Natural killer cell treated with Interleukin-12 subunit alpha and Interleukin-12 subunit beta and Interleukin-15 and Interleukin-18, amount 100 ng/mL, for 72 hours (primary cell): Measurements from ENCODE around the gene IL21R. TPM values are rescaled to one million over a fixed set of nuclear protein-coding genes. Genes with fewer than 3 reads are reported as not detected.
"Not testable (repeated sequence)": the region's sequence is repeated elsewhere in the genome, so short reads cannot be mapped to it uniquely, and the experiment has no call there.

Experiments used
- ATAC-seq, 2 donors: fragments of 150-1000 bp; cut with Tn5 transposase in 1 of 2; sonication (Bioruptor Pico), chemical (Tn5 transposase) in 1 of 2; 2 replicates each; pipeline ENCODE4 v1.10.0; 2021
- DNase-seq: peaks from one replicate; pipeline ENCODE4 v3.0.0; 2022; ENCODE audit warnings: low spot score
- H3K27ac Mint-ChIP-seq, 2 donors: 1 replicate in 1 of 2; 2 replicates in 1 of 2; pipeline ENCODE4 v1.8.0; 2022; ENCODE audit warnings: mixed read lengths in 2 of 2, mild to moderate bottlenecking in 1 of 2, moderate library complexity in 1 of 2
- H3K27me3 Mint-ChIP-seq, 2 donors: 1 replicate in 1 of 2; 2 replicates in 1 of 2; pipeline ENCODE4 v1.8.0; 2022; ENCODE audit warnings: mixed read lengths in 2 of 2
- H3K36me3 Mint-ChIP-seq: one replicate; pipeline ENCODE4 v1.8.0; 2022; ENCODE audit warnings: mixed read lengths
- H3K4me1 Mint-ChIP-seq, 2 donors: 1 replicate in 1 of 2; 2 replicates in 1 of 2; pipeline ENCODE4 v1.8.0; 2022; ENCODE audit warnings: low read depth in 2 of 2, mixed read lengths in 2 of 2, mild to moderate bottlenecking in 1 of 2
- H3K4me3 Mint-ChIP-seq: one replicate; pipeline ENCODE4 v1.8.0; 2022; ENCODE audit warnings: mixed read lengths
- H3K9me3 Mint-ChIP-seq: 2 replicates; pipeline ENCODE4 v1.8.0; 2022; ENCODE audit warnings: mixed read lengths
- total RNA-seq, 2 donors: library from RNA; stranded (reverse); gene quantifications; one replicate each; pipeline ENCODE4 v1.2.3, GENCODE V29; 2022

The IL21R gene
- total RNA-seq, 2 donors from 2014 or later, result 58.3 to 64.4 TPM

GRCh38 chr16:27453494-27453825 lies 51.5 kb downstream of the IL21R start:
- no peaks in the 10 kb centered on the region for H3K9me3 Mint-ChIP-seq
- H3K27ac Mint-ChIP-seq, result peak overlapping the region; percentile 93 to 100
- ATAC-seq, result no peak
- H3K27me3 Mint-ChIP-seq, result no peaks in the 10 kb centered on the region
- H3K36me3 Mint-ChIP-seq, result peaks cover 13% of the 10 kb centered on the region
- H3K4me1 Mint-ChIP-seq, result peaks cover 62 to 86% of the 10 kb centered on the region in 2 donors
- no peak for DNase-seq
- H3K4me3 Mint-ChIP-seq, result peak overlapping the region; percentile 17

GRCh38 chr16:27455700-27456099 lies 53.7 kb downstream of the IL21R start:
- ATAC-seq (peak in 1 of 2 donors; percentile 52), DNase-seq (peak; percentile 79)
- no peaks in the 10 kb centered on the region for H3K27me3 Mint-ChIP-seq
- H3K27ac Mint-ChIP-seq, result peak overlapping the region; percentile 93 to 100
- peaks cover 49 to 76% of the 10 kb centered on the region in 2 donors for H3K4me1 Mint-ChIP-seq
- peaks cover 11% of the 10 kb centered on the region for H3K36me3 Mint-ChIP-seq
- H3K4me3 Mint-ChIP-seq, result peak overlapping the region; percentile 45
- H3K9me3 Mint-ChIP-seq, result no peaks in the 10 kb centered on the region

GRCh38 chr16:27457605-27457900 lies 55.6 kb downstream of the IL21R start:
- H3K4me3 Mint-ChIP-seq, DNase-seq, H3K36me3 Mint-ChIP-seq, ATAC-seq, H3K27me3 Mint-ChIP-seq, H3K9me3 Mint-ChIP-seq: not testable (repeated sequence)
- Mint-ChIP-seq H3K27ac (peak overlapping the region in 1 of 2 donors; percentile 100), H3K4me1 (peaks cover 30 to 66% of the 10 kb centered on the region in 2 donors)

GRCh38 chr16:27458258-27458657 lies 56.3 kb downstream of the IL21R start:
- Mint-ChIP-seq H3K4me3 (no peak overlapping the region), H3K9me3 (no peaks in the 10 kb centered on the region), H3K27me3 (no peaks in the 10 kb centered on the region), H3K27ac (no peak overlapping the region), H3K36me3 (no peaks in the 10 kb centered on the region), H3K4me1 (peaks cover 26 to 62% of the 10 kb centered on the region in 2 donors)
- DNase-seq (no peak), ATAC-seq (no peak)

- no peak overlapping the region for H3K4me3 Mint-ChIP-seq
- no peak for ATAC-seq
- H3K36me3 Mint-ChIP-seq, result no peaks in the 10 kb centered on the region
- H3K27ac Mint-ChIP-seq, result peak overlapping the region; percentile 14 to 53
- peaks cover 30 to 63% of the 10 kb centered on the region in 2 donors for H3K4me1 Mint-ChIP-seq
- no peaks in the 10 kb centered on the region for H3K9me3 Mint-ChIP-seq
- no peaks in the 10 kb centered on the region for H3K27me3 Mint-ChIP-seq
- DNase-seq, result no peak
Measured at GRCh38 chr16:27458987-27459688, 57.2 kb downstream of the IL21R start.

- ATAC-seq, result no peak
- DNase-seq, result no peak
- peaks cover 37 to 60% of the 10 kb centered on the region in 2 donors for H3K4me1 Mint-ChIP-seq
- no peaks in the 10 kb centered on the region for H3K27me3 Mint-ChIP-seq
- H3K4me3 Mint-ChIP-seq, result no peak overlapping the region
- H3K9me3 Mint-ChIP-seq, result no peaks in the 10 kb centered on the region
- H3K27ac Mint-ChIP-seq, result peak overlapping the region in 1 of 2 donors; percentile 53
- no peaks in the 10 kb centered on the region for H3K36me3 Mint-ChIP-seq
Measured at GRCh38 chr16:27460213-27460612, 58.2 kb downstream of the IL21R start.

- Mint-ChIP-seq H3K9me3 (no peaks in the 10 kb centered on the region), H3K27ac (peak overlapping the region in 1 of 2 donors; percentile 48), H3K27me3 (no peaks in the 10 kb centered on the region), H3K36me3 (no peaks in the 10 kb centered on the region), H3K4me1 (peaks cover 37 to 58% of the 10 kb centered on the region in 2 donors), H3K4me3 (no peak overlapping the region)
- no peak for DNase-seq
- no peak for ATAC-seq
Measured at GRCh38 chr16:27460663-27461482, 58.9 kb downstream of the IL21R start.

- no peaks in the 10 kb centered on the region for H3K9me3 Mint-ChIP-seq
- H3K4me1 Mint-ChIP-seq, result peaks cover 32 to 58% of the 10 kb centered on the region in 2 donors
- peaks cover 7% of the 10 kb centered on the region for H3K36me3 Mint-ChIP-seq
- no peak for DNase-seq
- ATAC-seq, result no peak
- no peaks in the 10 kb centered on the region for H3K27me3 Mint-ChIP-seq
- no peak overlapping the region for H3K4me3 Mint-ChIP-seq
- H3K27ac Mint-ChIP-seq, result peak overlapping the region in 1 of 2 donors; percentile 48
Measured at GRCh38 chr16:27461483-27462171, 59.7 kb downstream of the IL21R start.

GRCh38 chr16:27462200-27462845 lies 60.3 kb downstream of the IL21R start:
- ATAC-seq (no peak), DNase-seq (no peak)
- Mint-ChIP-seq H3K36me3 (peaks cover 10% of the 10 kb centered on the region), H3K27ac (peak overlapping the region in 1 of 2 donors; percentile 94), H3K4me3 (no peak overlapping the region), H3K4me1 (peaks cover 26 to 52% of the 10 kb centered on the region in 2 donors), H3K27me3 (no peaks in the 10 kb centered on the region), H3K9me3 (no peaks in the 10 kb centered on the region)

GRCh38 chr16:27462846-27463682 lies 61.1 kb downstream of the IL21R start:
- Mint-ChIP-seq H3K27ac (peak overlapping the region; percentile 84 to 94), H3K36me3 (peaks cover 15% of the 10 kb centered on the region), H3K4me1 (peaks cover 24 to 49% of the 10 kb centered on the region in 2 donors), H3K27me3 (no peaks in the 10 kb centered on the region), H3K9me3 (no peaks in the 10 kb centered on the region), H3K4me3 (peak overlapping the region; percentile 79)
- ATAC-seq, result no peak
- DNase-seq, result no peak

GRCh38 chr16:27463741-27464591 lies 62.0 kb downstream of the IL21R start:
- peaks cover 18% of the 10 kb centered on the region for H3K36me3 Mint-ChIP-seq
- H3K27ac Mint-ChIP-seq, result peak overlapping the region; percentile 84 to 94
- H3K9me3 Mint-ChIP-seq, result no peaks in the 10 kb centered on the region
- no peaks in the 10 kb centered on the region for H3K27me3 Mint-ChIP-seq
- no peak for DNase-seq
- peak overlapping the region; percentile 79 for H3K4me3 Mint-ChIP-seq
- peaks cover 20 to 44% of the 10 kb centered on the region in 2 donors for H3K4me1 Mint-ChIP-seq
- peak; percentile 71 to 72 for ATAC-seq
